Stomach (tissue), 4 donors: ENCODE results near the gene KRTAP20-4.

Source experiments
- CTCF ChIP-seq, 7 experiments: fragments of 450-650 bp in 4 of 7; fragments of 200-600 bp in 3 of 7; sonication (generic) in 3 of 7; IDR thresholded peaks; one replicate each; pipeline ENCODE4 v1.5.1; 2016 to 2019; ENCODE audit warnings: antibody characterized with exemption in 7 of 7, control low read depth in 2 of 7, mild to moderate bottlenecking in 1 of 7
- POLR2A ChIP-seq, 4 donors: fragments of 450-650 bp; IDR thresholded peaks; one replicate each; pipeline ENCODE4 v1.6.1; 2016; ENCODE audit warnings: antibody characterized with exemption in 4 of 4, control low read depth in 2 of 4, mild to moderate bottlenecking in 1 of 4, moderate library complexity in 1 of 4

GRCh38 chr21:30638686-30639085, 18.3 kb downstream of the KRTAP20-4 start:
- no peak for TF ChIP-seq POLR2A (IDR thresholded peaks at IDR 0.05)
- TF ChIP-seq CTCF (IDR thresholded peaks at IDR 0.05), result no peak
